HG03039 (cell line): ENCODE measurements around the gene TRDN.
"Not testable (repeated sequence)": the region's sequence is repeated elsewhere in the genome, so short reads cannot be mapped to it uniquely, and the experiment has no call there.

Experiments
- ATAC-seq: cut with Tn5 transposase; IDR thresholded peaks from one replicate; pipeline ENCODE4 v1.9.1; 2021; ENCODE audit warnings: mild to moderate bottlenecking, moderate library complexity; ENCODE audit not compliant: unreplicated experiment

Gene TRDN

GRCh38 chr6:123564361-123564760 lies 72.4 kb downstream of the TRDN start:
- ATAC-seq: no peak

DNA sequence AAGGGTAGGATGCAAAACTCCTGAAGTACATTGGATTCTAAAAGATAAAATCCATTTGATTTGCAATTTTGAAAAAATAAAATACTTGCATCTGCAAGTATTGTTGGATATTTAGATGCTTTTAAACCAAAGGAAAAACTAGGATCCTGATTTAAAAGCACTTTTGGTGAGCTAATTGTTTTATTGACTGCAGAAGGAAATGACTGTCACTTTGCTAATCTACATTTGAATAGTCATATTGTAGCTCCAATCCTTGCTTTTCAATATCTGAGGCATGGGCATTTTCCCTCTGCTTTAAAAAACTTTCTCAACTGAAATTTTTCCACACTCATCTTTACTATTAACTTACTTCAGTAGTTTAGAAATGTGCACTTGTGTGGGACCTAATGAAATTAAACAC lies 74.1 kb downstream of the TRDN start:
- ATAC-seq: no peak

DNA sequence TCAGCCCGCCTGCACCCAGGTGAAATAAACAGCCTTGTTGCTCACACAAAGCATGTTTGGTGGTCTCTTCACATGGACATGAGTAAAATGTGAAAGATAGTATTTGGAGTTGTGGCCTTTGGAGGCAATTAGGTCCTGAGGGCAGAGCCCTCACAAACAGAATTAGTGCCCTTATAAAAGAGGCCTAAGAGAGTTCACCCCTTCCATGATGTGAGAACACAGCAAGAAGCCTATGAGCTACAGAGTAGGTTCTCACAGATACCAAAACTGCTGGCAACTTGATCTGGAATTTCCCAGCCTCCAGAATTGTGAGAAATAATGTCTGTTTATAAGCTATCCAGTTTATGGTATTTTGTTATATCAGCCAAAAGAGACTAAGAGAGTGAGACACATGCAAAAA lies 74.5 kb downstream of the TRDN start:
- no peak for ATAC-seq

DNA sequence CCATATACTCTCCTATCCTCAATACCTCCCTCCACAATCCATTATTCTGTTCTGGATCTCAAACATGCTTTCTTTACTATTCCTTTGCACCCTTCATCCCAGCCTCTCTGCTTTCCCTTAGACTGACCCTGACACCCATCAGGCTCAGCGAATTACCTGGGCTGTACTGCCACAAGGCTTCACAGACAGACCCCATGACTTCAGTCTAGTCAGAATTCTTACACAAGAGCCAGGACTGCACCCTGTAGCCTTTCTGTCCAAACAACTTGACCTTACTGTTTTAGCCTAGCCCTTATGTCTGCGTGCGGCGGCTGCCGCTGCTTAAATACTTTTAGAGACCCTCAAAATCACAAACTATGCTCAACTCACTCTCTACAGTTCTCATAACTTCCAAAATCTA lies 76.9 kb downstream of the TRDN start:
- not testable (repeated sequence) for ATAC-seq

GRCh38 chr6:123557474-123557873 lies 79.3 kb downstream of the TRDN start:
- not testable (repeated sequence) for ATAC-seq

- ATAC-seq: no peak
Measured at GRCh38 chr6:123551939-123552707, 84.6 kb downstream of the TRDN start.

DNA sequence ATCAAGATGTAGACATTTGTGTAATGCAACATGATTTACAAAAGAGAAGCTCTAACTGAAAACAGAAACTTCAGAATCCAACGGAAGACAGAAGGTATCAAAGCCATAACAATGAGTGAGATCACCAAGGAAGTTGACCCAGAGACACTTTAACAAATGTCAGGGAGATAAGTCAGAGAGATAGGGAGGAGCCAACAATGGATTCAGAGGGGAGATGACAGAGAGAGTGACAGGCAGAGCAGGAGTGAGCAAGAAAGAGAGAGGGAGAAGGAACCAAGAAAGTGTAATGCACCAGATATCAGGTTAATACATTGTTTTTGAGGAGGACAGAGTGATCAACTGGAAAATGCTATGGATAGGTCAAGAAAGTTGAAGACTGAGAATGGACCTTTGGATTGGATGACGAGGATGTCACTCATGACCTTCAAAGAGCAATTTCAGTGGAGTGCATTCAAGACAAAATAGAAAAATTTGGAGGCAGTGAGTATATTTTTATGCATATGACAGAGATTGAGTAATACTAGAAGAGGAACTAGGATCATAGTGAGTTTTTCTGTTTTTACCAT lies 86.6 kb downstream of the TRDN start:
- no peak for ATAC-seq

DNA sequence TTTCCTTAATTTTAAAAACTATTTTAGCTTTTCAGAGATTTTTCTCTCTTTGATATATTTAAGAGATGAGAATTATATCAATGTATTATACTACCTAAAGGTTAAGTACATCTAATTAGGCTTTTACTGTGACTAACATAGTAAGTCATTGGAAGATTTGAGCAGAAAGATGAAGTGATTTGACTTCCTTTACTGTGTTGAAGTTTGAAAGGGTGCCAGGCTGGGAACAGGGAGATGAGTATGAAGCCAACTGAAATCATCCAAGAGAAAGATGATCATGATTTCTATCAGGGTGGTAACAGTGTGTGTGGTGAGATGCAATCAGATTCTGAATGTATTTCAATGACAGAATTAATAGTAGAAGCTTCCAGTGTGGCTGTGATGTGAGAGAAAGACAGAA lies 87.3 kb downstream of the TRDN start:
- no peak for ATAC-seq

DNA sequence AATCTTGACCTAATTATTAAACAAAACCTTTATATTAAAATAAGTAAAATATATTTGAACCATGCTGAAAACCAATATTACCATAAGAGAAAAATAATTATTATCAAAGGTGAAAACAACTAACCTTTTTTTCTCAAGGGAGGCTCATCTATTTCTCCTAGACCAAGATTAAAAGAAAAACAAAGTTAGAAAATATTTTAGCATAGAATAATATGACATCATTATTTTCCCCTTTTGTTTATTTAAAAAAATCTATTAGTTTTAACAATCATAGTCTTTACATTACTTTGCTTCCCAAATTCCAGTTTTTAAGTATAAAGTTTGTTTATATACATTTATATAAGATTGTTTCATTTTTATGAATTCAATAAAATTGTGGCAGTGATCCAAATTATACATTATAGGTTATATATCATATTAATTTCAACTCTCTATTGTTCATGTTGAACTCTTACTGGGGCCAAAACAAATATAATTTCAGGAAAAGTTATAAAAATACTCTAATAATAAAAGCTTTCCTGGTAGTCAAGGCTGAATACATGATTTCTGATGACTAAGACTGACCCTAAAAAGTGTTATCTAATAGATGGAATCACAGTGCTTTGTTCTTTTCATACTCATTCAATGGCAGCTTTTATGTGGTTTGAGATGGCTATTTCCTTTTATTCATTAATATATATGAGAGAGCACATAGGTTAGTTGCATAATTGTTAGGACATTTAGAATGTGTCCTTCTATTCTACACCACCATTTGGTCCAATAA lies 89.4 kb downstream of the TRDN start:
- no peak for ATAC-seq

GRCh38 chr6:123546537-123546936 lies 90.2 kb downstream of the TRDN start:
- no peak for ATAC-seq

- ATAC-seq: no peak
Measured at GRCh38 chr6:123541462-123541861, 95.3 kb downstream of the TRDN start.

GRCh38 chr6:123533862-123534648 lies 102.7 kb downstream of the TRDN start:
- no peak for ATAC-seq

GRCh38 chr6:123529843-123530242 lies 106.9 kb downstream of the TRDN start:
- no peak for ATAC-seq

DNA sequence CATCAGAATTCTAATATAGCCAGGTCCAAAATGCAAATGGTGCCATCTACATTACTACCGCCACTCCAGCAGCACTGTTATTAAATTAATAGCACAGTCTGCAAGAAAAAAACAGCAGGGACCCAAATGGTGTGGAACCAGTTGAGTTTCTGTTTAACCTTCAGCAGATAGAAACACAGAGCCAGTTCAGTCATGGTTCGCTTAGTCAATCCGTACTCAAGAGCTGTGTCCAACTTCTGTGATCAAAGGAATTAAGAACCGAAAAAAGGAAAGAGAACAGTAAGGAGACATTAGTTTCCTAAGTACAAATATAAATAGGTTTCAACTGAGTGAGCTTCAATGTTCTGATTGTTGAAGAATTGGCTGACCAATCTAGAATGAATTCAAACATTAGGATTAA lies 107.7 kb downstream of the TRDN start:
- ATAC-seq: no peak

DNA sequence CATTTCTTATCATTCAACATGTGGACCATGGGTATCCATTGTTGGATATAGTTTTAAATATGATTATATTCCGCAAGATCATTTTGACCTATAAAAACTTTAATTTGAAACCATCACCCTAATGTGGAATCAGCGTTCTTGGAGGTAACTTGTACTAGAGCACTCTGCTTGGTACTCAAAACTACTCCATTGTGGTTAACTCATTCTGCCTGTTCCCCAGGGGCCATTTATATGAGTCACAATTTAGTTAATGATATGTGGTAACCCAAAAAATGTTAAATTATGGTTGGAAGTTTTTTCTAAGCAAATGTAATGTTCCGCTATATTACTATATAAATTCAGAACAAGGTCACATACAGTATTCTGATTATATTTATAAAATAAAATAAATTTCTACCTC lies 109.3 kb downstream of the TRDN start:
- ATAC-seq: no peak

- ATAC-seq: no peak
Measured at GRCh38 chr6:123526128-123526527, 110.6 kb downstream of the TRDN start.

- no peak for ATAC-seq
Measured at GRCh38 chr6:123524781-123525180, 112.0 kb downstream of the TRDN start.

GRCh38 chr6:123520217-123520616 lies 116.5 kb downstream of the TRDN start:
- no peak for ATAC-seq

DNA sequence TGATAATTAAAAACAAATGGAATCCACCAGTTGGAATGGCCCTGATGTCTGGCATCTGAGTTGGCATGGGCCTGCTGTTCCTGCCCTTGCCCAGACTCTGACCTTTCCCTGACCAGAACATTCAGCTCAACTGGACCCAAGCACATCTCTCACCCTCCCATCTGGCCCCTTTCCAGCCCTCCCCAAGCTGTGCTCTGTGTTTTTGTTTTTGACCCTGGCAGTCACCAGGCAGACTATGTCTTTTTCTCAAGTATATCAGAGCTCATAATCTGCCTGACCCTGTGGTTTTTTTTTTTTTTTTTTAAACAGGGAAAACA lies 117.6 kb downstream of the TRDN start:
- no peak for ATAC-seq

- no peak for ATAC-seq
Measured at GRCh38 chr6:123518441-123519188, 118.1 kb downstream of the TRDN start.

GRCh38 chr6:123515715-123516114 lies 121.0 kb downstream of the TRDN start:
- ATAC-seq: no peak
